ENCODE results near the gene THAP4.

Gene THAP4

DNA sequence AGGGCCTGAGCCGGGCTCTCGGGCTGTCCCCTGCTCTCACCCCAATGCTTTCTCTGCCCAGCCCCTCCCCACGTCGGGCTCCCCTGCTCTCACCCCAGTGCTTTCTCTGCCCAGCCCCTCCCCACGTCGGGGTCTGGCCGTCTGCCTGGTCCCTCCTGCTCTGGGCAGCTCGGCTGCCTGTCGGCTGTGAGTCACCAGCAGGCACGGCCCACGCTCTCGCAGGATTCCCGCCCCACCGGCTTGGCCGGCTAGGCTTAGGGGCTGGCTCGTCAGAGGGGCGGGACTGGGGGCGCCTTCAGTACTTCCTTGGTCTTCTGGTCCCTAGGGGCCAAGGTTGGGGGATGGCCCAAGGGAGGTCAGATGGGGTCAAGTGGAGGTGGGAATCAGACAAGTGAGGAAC is 75.1 kb downstream of the THAP4 start:
- no peak for DNase-seq

DNA sequence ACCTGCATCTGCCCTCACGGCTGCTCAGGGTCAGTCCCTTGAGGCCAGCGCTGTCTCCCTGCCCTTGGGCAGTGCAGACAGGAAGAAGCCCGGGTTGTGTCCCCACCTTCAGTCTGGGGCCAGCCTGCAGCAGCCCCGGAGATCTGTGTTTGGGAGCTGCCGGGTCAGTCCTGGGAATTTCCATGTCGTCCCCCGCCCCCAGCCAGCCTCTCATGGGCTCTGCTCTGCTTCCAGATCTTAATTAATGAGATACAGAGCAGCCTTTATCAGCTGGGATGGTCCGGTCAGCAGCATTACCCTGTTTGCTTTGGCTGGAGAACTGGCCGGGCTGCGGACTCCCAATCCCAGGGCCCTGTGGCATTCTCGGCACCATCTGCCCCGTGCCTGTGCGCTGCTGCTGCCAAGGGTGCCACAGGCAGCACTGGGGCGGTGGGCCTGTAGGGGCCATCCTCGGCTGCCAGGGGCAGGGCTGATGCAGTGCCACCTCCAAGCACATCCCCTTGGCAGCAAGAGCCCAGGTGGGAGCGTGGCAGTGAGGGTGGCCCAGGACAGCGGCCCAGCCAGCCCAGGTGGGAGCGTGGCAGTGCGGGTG is 76.0 kb downstream of the THAP4 start:
- DNase-seq: no peak

DNA sequence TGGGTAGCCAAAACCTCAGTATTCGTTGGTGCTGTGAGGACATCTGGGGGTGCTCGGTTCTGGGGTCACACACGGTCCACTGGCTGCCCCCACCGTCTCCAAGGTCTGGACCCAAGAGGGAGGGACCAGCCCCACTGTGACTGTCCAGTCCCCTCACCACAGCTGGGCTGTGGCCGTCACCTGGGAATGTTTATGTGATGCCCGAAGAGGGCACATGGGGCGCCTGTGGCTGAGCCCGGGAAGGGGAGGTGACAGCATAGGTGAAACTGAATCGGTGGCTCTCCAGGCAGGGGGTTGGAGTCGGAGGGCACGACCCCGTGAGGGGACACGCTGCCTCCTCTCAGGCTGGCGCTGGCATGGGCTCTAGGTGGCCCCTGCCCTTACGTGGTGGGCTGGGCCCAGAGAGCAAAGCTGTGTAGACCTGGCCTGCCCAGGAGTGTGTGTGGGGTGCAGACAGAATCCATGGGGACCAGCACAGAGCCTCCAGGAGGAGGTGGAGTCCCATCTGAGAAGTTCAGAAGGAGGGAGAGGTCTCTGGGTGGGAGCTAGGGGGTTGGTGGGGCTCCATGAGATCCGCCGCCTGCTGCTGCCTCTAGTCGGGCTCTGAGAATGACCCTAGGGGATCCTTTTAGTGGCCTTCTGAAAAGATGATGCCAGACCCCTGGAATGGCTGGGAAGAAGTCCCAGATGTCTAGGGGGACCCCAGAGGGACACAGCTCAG is 76.6 kb downstream of the THAP4 start:
- no peak for DNase-seq

DNA sequence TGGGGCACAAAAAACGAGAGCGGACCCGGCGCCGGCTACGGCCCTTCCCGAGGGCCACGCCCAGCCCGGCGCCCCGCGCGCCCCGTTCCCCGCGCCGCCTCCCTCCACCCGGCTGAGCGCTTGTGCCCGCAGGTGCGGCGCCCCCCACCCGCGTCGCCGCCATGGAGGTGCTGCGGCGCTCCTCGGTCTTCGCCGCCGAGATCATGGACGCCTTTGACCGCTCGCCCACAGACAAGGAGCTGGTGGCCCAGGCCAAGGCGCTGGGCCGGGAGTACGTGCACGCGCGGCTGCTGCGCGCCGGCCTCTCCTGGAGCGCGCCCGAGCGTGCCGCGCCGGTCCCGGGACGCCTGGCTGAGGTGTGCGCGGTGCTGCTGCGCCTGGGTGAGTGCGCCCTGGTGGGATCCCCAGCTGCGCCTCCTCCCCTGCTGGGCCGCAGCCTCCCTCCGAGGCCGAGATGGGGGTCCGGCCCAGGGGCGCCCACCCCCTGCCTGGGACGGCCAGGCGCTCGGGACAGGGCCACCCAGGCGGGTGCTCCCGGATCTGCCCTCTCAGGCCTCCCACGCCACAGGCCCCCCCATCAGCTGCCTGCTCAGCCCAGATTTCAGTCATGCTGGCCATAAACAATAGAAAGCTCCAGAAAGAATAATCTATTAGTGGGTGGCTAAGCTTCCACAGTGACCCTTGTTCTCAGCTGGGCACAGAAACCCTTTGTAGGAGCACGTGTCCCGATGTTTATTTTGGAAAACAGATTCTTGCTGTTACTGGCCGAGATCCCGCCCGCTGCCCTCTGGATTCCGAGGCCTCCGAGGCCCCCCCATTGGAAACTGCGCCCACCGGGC is 77.4 kb downstream of the THAP4 start:
- no peak for DNase-seq

DNA sequence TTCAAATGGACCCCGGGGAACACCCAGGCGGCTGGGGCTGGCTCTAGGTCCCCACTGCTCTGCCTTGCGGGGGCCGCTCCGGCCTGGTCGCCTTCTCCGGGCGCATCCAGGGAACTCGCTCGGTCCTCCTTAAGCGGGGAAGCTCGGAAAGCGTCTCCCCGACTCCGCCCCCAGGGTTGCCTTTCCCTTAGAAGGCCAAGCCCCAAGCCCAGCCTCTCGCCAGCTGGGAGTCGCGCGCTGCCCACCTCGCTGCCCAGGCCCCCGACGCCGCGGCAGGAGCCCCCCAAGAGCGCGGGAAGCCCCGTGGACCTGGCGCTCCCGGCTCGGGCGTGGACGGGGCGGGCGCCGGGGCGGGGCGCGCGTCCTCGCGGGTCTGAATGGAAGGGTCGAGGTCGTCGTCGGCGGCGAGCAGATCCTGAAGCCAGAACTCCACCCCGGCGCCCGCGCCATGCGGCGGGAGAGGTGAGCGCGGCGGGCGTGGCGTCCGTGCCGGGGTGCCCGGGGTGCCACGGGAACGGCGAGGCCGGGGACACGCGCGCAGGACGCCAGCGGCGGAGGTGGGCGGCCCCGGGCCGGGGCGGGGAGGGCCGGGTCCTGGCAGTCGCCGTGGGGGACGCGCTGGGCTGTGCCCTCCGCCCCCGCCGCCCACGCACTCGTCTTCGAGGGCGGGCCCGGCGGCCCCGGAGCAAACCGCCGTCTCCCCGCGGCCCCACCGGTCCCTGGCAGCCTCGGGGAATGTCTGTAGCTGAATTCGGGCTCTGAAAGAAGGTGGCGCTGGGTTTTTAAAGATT is 78.2 kb downstream of the THAP4 start, which contains the start of gene BOK:
Gene BOK, plus strand, starts transcription at position 214 of the 791 bp plus-strand sequence. CDS start 739 bp downstream, outside the sequence.
- peak; percentile 20 for DNase-seq

DNA sequence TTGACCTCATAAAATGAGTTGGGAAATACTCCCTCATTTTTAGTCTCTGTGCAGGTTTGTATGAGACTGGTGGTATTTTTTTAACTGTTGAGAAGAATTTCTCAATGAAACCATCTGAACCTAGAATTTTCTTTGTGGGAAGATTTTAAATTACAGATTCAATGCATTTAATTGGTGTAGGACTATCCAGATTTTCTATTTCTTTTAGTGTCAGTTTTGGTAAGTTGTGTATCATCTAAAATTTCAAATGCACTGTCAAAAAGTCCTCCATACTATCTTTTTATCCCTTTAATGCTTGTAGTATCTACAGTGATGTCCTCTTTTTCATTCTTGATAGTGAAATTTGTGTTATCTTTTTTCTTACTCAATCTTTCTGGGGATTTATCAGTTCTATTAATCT is 80.2 kb downstream of the THAP4 start:
- no peak for DNase-seq

DNA sequence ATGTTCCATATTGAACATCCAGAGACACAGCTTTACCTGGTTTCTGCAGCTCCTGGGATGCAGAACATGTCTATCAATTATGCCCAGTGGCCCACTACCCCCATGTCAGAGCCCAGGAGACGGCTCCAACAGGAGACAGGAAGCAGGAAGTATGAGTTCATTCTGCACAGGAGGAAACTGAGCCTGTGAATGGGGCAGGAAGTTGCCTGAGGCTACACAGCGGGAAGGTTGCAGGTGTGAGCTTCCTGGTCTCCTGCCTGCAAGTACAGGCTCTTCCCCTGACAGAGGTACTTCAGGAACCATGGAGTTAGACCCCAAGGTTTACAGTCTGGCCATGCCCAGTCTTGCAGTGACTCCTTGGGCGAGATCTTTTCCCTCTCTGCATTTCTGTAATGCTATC is 81.2 kb downstream of the THAP4 start:
- DNase-seq: no peak

DNA sequence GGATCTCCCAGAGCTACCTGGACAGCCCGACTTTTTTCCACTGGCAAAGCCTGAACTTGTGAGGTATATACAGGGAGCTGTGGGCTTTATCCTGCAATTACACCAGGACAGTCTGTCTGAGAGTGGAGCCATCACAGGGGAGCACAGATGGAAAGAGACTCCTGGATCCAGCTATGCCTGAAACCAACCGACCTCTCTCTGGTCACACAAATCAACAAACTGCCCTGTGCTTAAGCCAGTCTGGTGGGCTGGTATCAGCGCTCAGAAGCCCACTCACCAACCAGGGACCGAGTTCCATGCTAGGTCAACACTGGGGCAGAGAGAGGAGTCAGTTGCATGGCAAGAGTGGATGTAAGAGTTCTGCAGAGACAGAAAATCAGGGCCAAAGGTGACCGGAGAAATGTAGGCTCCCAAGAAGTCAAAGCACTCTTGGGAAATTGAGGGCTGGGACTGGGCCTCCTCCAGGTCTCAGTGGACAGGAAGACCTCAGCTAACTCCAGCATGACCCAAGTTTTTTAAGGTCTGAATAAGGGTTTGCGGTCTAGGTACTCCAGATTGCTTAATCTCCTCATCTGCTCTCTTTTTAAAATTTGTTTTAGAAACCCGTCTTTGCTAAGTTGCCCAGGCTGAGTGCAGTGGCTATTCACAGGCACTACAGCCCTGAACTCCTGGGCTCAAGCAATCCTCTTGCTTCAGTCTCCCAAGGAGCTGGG is 82.2 kb downstream of the THAP4 start:
- DNase-seq: no peak

DNA sequence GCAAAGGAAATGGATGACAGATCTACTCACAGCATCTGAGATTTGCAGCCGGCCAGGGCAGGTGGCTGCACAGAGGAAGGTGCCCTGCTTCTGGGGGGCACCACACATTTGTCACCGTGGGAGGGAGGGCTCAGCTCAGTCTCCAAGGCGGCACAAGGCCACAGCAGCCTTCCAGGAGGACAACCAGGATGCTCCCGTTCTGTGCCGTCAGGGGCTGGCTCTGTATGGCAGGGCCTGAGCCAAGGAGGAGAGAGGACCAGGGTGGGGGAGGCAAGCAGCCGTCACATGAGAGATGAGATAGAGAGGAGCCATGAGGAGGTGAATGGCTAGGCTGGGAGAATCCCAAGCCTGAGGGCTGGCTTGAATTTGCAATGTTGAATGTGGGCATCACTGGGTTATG is 83.0 kb downstream of the THAP4 start:
- no peak for DNase-seq

DNA sequence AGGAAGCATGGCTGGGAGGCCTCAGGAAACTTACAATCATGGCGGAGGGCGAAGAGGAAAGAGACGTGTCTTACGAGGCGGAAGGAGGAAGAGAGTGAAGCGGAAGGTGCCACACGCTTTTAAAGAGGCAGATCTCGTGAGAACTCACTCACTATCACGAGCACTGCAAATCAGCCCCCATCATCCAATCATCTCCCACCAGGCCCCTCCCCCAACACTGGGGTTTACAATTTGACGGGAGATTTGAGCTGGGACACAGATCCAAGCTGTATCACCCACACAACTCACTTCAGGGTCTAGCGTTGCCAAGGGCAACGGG is 83.5 kb downstream of the THAP4 start:
- DNase-seq: no peak

DNA sequence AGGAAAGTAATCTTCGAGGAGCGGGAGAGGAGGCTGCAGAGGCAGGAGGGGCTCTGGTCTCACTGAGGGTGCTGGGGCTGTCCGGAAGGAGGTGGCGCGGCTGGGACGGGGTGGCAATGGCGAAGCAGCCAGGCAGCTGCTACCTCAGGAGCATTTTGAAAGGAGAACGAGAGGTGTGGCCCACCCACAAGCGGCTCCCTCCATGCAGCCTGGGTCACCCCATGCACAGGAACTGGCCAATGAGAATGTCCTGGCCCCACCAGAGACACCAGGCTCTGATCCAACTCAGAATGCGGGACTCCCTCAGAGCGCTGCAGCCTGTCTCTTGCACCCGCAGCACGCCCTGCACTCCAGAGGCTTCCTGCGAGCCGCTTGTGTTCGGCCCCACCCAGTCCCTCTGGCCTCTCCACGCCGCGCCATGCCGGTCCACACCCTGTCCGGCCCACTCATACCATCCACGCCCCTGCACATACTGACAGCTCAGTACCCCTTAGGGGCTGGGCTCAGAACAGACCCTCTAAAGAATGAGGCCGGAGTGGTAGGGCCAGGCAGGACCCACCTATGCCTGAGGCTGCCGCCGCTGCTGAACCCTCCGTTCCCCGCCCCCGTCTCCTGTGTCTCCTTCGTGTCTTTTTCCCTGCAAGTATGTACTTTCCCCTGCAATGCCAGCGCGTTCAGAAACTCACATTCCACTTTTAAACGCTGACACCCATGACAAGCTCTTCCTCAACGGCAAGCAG is 84.8 kb downstream of the THAP4 start:
- no peak for DNase-seq

DNA sequence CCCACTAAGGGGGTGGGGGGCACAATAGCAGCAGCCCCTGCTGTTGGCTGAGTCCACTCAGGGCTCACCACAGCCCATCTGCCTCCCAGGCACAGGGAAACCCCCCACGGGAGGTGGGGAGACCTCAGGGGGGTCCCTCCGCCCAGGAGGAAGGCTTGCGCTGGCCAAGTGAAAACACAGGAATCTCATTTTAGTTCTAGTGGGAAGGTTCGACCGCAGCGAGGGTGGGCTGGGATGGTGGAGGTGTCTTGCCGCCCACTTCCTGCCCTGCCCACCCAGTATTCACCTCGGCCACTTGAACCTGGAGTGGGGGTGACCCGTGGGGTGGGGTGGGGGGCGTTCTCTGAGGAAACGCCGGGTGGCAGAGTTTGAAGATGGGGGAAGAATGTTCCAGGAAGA is 85.4 kb downstream of the THAP4 start:
- DNase-seq: no peak

DNA sequence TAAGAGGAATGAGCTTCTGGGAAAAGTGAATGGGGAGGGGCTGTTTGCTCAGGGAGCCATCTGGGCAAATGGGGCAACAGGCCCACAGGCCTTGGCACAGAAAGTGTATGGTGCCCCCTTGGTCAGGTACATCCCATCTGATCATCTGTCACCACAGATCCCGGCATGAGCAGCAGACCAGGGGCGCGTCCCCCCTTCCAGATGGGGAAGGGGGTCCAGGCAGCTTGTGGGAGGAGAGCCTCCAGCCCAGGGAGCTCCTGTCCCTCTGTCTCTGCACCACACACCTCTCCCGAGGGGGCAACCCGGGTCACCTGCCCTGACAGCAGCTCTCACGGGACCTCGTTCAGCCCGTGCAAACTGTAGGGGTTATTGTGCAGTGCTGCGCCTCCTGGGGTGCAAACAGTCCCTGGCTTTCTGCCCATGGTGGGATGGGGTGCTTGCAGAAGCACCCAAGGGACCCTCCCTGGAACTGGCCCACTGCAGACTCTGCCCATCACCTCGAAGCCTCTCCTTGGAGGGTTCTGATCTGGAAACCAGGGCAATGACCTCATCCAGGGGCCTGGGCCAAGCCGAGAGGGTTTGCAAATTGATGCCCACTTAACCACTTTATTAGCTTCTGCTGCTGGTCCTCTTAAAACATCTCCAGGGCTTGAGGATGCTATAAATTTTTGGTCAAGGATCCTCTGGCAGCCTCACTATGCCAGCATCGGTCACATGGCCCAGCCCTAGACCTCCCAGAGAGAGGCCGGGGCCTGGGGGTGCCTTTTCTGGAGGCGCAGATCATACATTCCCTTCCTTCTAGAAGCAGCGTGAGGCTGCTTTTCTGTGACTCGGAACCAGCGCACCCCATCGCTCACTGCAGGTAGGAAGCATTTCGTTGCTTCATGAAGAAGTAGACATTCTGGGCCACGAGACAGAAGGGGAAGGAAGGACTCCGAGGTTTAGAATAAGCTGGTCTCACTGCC is 86.1 kb downstream of the THAP4 start:
- DNase-seq: no peak

DNA sequence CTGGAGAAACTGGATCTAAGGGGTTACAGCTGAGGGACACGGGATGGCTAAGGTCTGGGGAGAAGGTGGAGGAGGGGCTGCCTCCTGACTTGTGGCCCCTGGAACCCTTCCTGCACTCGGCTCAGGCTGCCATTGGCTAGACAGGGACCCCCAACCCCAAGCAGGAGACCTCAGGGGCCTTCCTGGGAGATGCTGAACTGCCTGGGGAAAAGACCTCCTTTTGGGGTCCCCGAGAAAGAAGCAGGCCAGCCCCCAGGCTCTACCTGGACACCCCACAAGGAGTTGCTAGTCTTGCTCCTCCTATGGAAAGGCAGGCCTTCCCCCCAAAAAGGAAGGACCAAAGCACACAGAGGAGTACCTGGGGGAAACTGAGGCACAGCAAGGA is 88.5 kb downstream of the THAP4 start:
- no peak for DNase-seq

DNA sequence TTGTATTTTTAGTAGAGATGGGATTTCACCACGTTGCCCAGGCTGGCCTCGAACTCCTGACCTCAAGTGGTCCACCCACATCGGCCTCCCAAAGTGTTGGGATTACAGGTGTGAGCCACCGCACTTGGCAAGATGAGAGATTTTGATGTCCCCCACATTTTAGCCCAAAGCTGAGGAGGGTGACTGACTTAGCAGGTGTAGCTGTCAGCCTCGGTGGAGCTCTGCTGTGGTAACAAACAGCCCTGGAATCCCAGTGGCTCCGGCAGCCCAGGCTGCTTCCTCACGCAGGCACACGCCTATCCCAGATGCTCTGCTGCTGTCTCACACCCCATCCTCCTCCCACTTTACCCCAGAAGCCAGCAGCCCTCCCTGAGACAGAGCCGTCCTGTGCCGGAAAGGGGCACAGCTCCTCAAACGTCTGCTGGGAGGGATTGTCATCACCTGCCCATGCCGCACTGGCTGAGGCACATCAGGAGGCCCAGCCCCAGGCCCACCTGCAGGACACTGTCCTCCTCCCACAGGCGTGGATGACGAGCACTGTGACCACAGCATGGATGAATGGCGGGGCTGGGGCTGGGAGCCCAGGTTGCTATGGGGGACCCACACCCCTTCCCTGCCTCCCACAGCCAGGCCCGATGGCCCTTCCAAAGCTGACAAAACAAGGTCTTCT is 89.0 kb downstream of the THAP4 start:
- no peak for DNase-seq

DNA sequence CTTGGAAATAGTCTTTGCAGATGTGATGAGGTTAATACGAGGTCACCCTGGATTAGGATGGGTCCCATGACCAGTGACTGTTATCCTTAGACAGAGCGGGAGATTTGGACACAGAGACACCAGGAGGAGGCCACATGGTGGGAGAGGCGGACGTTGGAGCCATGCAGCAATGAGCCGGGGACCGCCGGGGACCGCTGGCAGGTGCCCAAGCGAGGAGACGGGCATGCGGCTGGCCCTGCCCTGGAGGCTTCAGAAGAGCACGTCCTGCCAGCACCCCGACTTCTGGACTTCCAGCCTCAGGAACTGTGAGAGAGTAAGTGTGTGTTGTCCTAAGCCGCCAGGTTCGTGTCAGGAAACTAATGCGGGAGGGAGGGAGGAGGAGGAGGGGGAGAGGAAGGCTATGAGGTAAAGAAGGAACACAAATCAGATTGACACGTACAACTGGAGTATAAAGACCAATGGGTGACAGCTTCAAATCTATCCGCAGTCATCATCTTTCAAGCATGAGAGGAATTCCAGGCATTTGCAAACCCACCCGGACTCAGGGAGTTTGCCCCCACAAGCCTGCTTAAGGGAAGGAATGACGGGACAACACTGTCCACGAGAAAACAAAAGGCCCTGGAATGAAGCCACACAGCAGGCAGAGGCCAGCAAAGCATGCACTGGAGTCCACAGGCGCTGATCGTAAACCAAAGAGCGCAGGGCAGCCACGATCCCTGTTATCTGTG is 90.0 kb downstream of the THAP4 start:
- DNase-seq: no peak

DNA sequence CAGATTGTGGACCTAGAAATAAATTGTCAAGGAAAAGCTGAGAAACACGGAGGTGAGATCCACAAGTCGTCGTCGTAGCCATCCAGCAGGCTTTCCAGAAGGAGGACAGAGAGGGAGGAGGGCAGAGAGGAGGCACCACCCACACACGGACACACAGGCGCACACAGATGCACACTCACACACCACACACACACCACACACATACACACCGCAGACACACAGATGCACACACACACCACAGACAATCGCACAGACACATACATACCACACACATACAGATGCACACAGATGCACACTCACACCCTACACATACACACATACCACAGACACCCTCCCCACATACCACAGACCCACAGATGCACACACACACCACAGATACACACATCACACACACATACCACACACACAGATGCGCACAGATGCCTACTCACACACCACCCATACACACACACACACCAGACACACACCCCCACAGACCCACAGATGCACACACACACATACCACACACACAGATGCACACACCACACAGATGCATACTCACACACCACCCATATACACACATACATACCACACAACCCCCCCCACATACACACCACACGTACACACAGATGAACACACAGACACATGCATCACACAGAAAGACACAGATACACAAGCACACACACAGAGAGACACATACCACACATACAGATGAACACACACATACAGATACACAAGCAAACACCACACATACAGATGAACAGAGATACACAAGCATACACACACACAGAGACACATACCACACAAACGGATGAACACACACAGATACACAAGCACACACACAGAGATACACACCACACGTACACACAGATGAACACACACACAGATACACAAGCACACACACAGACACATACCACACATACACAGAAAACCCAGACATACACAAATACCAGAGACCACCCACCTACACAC is 91.2 kb downstream of the THAP4 start:
- no peak for DNase-seq

DNA sequence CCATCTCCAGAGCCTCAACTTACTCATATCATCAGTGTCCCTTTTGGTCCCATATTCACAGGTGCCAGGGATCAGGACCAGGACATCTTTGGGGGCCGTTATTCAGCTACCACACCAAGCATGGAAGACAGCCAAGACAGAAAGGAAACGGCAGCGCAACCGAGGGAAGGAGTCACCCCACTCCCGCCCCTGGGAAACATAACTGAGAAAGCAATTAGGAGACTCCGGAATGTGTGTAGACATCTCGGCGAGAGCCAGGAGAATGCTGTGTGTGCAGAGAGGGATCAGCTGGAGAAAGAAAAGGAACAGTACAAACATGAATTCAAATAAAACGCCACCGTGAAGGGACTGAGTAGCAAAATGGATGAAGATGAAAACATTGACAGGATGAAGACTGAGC is 91.9 kb downstream of the THAP4 start:
- DNase-seq: no peak
